Ishikawa (cell line): ENCODE data around the gene DNER.

Experiments
- CEBPB ChIP-seq: IDR thresholded peaks from 2 replicates; pipeline ENCODE4 v1.6.1; 2012
- CREB1 ChIP-seq: IDR thresholded peaks from 2 replicates; pipeline ENCODE4 v1.6.1; 2012; ENCODE audit warnings: low read depth
- EGR1 ChIP-seq: IDR thresholded peaks from 2 replicates; pipeline ENCODE4 v1.6.1; 2012
- EP300 ChIP-seq: IDR thresholded peaks from 2 replicates; pipeline ENCODE4 v1.6.1; 2012; ENCODE audit warnings: borderline replicate concordance
- FOXM1 ChIP-seq: IDR thresholded peaks from 2 replicates; pipeline ENCODE4 v1.6.1; 2012; ENCODE audit warnings: low read depth, borderline replicate concordance
- NFIC ChIP-seq: IDR thresholded peaks from 2 replicates; pipeline ENCODE4 v1.6.1; 2012
- RAD21 ChIP-seq: IDR thresholded peaks from 2 replicates; pipeline ENCODE4 v1.6.1; 2012; ENCODE audit warnings: low read depth
- TAF1 ChIP-seq: IDR thresholded peaks from 2 replicates; pipeline ENCODE4 v1.6.1; 2012; ENCODE audit warnings: low read depth, mild to moderate bottlenecking
- TCF12 ChIP-seq: IDR thresholded peaks from 2 replicates; pipeline ENCODE4 v1.6.1; 2012; ENCODE audit warnings: low read depth
- TEAD4 ChIP-seq: IDR thresholded peaks from 2 replicates; pipeline ENCODE4 v1.6.1; 2012
- YY1 ChIP-seq: IDR thresholded peaks from 2 replicates; pipeline ENCODE4 v1.6.1; 2012; ENCODE audit warnings: low read depth
- ZBTB7A ChIP-seq: IDR thresholded peaks from 2 replicates; pipeline ENCODE4 v1.6.1; 2012; ENCODE audit warnings: low read depth
- TF ChIP-seq, protein P1 (sequence below): IDR thresholded peaks from 2 replicates; pipeline ENCODE4 v1.6.1; 2012
- TF ChIP-seq, protein P2 (sequence below): IDR thresholded peaks from 2 replicates; pipeline ENCODE4 v1.6.1; 2012
- TF ChIP-seq, protein P3 (sequence below): IDR thresholded peaks from 2 replicates; pipeline ENCODE4 v1.6.1; 2012; ENCODE audit warnings: low read depth, mild to moderate bottlenecking

Gene DNER

DNA sequence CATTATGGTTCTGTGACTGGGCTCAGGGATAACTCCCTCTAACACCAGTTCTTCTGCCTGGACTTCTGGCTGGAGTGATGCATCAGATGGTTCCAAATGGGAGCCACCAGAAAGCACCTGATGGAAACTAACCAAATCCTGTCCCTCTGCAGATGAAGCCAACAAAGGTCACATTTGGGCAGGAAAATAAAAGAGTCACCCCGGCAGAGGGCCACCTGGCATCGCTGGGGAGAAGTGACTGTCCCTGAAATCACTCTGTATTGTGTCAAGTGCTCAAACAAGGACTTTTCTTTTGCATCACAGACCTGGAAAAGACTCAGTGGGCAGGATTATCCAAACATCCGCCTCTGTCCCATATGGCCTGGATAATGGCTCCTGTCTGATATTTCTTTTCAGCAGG is 47.5 kb downstream of the DNER start:
- no peak for TF ChIP-seq CEBPB
- no peak for TF ChIP-seq CREB1
- TF ChIP-seq RAD21, result no peak
- TF ChIP-seq TAF1, result no peak
- no peak for TF ChIP-seq EP300
- TF ChIP-seq YY1, result no peak
- TF ChIP-seq EGR1, result no peak
- TF ChIP-seq, protein P1, sequence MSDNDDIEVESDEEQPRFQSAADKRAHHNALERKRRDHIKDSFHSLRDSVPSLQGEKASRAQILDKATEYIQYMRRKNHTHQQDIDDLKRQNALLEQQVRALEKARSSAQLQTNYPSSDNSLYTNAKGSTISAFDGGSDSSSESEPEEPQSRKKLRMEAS, result no peak
- TF ChIP-seq, protein P2, sequence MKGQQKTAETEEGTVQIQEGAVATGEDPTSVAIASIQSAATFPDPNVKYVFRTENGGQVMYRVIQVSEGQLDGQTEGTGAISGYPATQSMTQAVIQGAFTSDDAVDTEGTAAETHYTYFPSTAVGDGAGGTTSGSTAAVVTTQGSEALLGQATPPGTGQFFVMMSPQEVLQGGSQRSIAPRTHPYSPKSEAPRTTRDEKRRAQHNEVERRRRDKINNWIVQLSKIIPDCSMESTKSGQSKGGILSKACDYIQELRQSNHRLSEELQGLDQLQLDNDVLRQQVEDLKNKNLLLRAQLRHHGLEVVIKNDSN, result no peak
- no peak for TF ChIP-seq FOXM1
- TF ChIP-seq, protein P3, sequence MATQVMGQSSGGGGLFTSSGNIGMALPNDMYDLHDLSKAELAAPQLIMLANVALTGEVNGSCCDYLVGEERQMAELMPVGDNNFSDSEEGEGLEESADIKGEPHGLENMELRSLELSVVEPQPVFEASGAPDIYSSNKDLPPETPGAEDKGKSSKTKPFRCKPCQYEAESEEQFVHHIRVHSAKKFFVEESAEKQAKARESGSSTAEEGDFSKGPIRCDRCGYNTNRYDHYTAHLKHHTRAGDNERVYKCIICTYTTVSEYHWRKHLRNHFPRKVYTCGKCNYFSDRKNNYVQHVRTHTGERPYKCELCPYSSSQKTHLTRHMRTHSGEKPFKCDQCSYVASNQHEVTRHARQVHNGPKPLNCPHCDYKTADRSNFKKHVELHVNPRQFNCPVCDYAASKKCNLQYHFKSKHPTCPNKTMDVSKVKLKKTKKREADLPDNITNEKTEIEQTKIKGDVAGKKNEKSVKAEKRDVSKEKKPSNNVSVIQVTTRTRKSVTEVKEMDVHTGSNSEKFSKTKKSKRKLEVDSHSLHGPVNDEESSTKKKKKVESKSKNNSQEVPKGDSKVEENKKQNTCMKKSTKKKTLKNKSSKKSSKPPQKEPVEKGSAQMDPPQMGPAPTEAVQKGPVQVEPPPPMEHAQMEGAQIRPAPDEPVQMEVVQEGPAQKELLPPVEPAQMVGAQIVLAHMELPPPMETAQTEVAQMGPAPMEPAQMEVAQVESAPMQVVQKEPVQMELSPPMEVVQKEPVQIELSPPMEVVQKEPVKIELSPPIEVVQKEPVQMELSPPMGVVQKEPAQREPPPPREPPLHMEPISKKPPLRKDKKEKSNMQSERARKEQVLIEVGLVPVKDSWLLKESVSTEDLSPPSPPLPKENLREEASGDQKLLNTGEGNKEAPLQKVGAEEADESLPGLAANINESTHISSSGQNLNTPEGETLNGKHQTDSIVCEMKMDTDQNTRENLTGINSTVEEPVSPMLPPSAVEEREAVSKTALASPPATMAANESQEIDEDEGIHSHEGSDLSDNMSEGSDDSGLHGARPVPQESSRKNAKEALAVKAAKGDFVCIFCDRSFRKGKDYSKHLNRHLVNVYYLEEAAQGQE, result no peak

DNA sequence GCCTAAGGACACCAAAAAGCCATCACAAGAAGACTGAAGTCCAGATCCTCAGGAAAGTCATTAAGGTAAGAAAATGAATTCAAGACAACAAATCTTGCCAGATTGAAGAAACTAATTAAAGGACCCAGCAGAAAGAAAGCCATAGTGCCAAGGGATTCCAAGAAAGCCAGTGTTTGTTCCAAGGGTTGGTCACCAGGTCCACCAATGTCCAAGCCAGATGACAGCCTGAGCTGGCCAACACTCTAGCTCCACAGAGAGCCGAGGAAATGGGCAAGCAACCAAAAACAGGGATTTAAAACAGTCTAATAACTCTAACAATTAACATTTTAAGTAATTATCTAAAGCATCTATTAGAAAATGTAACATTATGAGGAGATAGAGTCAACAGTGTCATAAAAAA is 49.2 kb downstream of the DNER start:
- TF ChIP-seq NFIC (no peak), FOXM1 (no peak), RAD21 (no peak), TEAD4 (no peak), CEBPB (no peak), CREB1 (no peak), EGR1 (no peak), TAF1 (no peak)

DNA sequence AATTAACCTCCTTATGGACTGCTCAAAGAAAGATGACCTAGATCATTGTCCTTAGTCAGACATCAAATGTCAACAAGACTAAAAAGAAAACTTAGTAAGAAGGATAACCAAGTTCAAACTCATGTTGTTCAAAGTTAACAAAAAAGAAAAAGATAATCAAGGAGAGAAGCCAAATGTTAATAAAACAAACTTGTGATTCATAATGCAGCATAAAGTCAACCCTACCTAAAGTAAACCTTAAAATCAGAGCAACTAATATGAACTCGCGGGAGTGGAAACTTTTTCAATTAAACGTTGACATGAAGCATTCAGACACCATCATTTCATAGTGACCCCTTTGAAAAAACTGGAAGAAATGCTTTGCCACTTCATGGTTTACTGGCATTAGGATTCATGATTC is 52.9 kb downstream of the DNER start:
- TF ChIP-seq FOXM1 (no peak), CREB1 (no peak), EP300 (no peak), YY1 (no peak), TEAD4 (no peak), TAF1 (no peak)

DNA sequence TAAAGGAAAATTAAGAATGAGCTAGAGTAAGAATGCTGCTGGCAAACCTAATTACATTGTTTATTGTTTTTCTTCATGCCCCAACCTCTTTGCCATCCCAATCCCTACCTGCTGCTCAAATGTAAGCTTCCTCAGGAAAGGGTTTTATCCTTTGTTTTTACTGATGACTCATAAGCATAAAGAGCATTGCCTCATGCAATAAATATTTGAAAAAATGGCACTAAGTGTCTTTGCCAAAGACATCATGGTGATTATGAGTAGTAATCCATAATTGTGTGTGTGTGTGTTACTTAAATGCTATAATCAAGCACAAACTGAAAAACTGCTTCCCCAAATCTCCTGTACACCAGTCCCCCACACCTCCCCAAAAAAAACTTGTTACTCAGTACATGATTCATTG is 53.4 kb downstream of the DNER start:
- TF ChIP-seq, protein P3, result no peak
- TF ChIP-seq, protein P1, result no peak
- TF ChIP-seq FOXM1 (no peak), EP300 (no peak), NFIC (no peak), TAF1 (no peak)

DNA sequence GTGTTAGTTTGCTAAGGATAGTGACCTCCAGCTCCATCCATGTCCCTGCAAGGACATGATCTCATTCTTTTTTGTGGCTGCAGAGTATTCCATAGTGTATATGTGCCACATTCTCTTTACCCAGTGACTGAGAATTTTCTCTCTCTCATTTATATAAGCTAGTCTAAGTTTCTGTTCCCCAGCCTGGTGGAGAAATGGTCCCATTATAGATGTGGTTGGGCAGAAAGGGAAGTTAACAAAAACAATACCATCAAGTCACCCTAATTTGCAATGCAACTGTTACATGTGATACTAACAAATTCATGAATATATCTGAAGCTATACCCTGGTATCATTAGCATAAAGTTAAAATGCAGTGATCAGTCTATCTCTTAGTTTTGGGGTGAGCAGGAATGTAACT is 54.0 kb downstream of the DNER start:
- TF ChIP-seq EGR1, result no peak

DNA sequence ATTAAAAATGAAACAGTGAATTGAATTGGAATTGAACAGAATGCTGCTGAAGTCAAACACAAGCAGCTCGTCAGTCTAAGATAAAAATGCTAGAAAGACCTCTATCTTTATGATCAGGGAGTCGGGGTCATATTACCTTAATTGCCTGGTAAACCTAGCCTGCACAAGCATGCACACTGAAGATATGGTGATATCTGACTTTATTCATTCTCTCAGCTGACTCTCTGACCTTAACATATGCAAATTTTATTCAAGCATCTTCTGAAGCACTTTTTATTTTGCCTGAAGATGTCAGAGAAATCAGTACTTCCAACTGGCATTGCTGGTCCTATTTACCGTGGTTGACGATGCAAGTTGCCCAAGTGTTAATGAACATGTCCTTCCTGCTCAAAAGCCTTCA is 56.4 kb downstream of the DNER start:
- no peak for TF ChIP-seq TCF12
- TF ChIP-seq EP300, result no peak
- no peak for TF ChIP-seq CREB1
- TF ChIP-seq FOXM1, result no peak
- TF ChIP-seq NFIC, result no peak

DNA sequence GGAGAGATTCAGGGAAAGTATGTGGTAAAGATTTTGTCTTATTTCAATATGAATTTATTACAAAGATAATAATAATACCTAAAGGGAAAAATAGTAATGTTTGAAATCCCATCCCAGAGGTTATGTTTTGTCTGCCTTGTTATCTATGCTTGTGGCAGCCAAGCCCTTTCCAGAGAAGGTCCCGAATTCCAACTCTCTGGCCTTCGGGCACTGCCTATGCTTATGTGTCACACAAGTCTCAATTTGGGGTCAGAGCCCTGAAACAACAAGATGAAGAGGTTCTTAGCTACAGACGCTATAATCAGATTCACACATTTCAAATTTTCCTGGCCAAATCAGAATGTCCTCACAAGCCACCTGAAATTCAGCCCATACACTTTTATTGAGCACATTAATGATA is 59.9 kb downstream of the DNER start:
- TF ChIP-seq TAF1, result no peak
- no peak for TF ChIP-seq NFIC
- TF ChIP-seq EGR1, result no peak
- TF ChIP-seq CREB1, result no peak
- TF ChIP-seq, protein P1, result no peak
- TF ChIP-seq RAD21, result no peak
- TF ChIP-seq, protein P3, result no peak
- TF ChIP-seq CEBPB, result no peak
- TF ChIP-seq YY1, result no peak
- no peak for TF ChIP-seq TEAD4
- no peak for TF ChIP-seq TCF12
- TF ChIP-seq ZBTB7A, result no peak
- TF ChIP-seq EP300, result no peak
- TF ChIP-seq, protein P2, result no peak
- no peak for TF ChIP-seq FOXM1
